Breast epithelium (tissue), 4 donors: ENCODE results near the gene DNAJB13. TPM values are rescaled to one million over a fixed set of nuclear protein-coding genes. Genes with fewer than 3 reads are reported as not detected.

Source experiments
- DNase-seq, 2 donors: peaks; one replicate each; pipeline ENCODE4 v3.0.0-alpha.2; 2019; ENCODE audit warnings: low spot score in 2 of 2
- H3K27ac ChIP-seq, 2 donors: fragments of 200-600 bp; sonication (generic) in 1 of 2; one replicate each; pipeline ENCODE4 v1.5.1; 2016 to 2019; ENCODE audit warnings: mild to moderate bottlenecking in 1 of 2
- H3K27me3 ChIP-seq, 2 donors: fragments of 200-600 bp; sonication (generic) in 1 of 2; one replicate each; pipeline versions ENCODE4 v1.5.1 to v1.6.0; 2017 to 2019; ENCODE audit warnings: control low read depth in 1 of 2, mild to moderate bottlenecking in 1 of 2
- H3K36me3 ChIP-seq: fragments of 200-600 bp; one replicate; pipeline ENCODE4 v1.5.1; 2019
- H3K4me1 ChIP-seq, 2 donors: fragments of 200-600 bp; sonication (generic); one replicate each; pipeline ENCODE4 v1.5.1; 2016 to 2019; ENCODE audit warnings: control low read depth in 1 of 2
- H3K4me3 ChIP-seq, 3 donors: fragments of 200-600 bp; sonication (generic); 1 replicate in 2 of 3; 2 replicates in 1 of 3; pipeline ENCODE4 v1.5.1; 2016 to 2019; ENCODE audit warnings: mild to moderate bottlenecking in 3 of 3, moderate library complexity in 2 of 3
- H3K9me3 ChIP-seq, 2 donors: fragments of 200-600 bp; sonication (generic) in 1 of 2; one replicate each; pipeline ENCODE4 v1.5.1; 2016 to 2019; ENCODE audit warnings: control low read depth in 1 of 2
- CTCF ChIP-seq, 3 donors: fragments of 450-650 bp; IDR thresholded peaks; one replicate each; pipeline ENCODE4 v1.5.1; 2016 to 2017; ENCODE audit warnings: antibody characterized with exemption in 3 of 3, mild to moderate bottlenecking in 3 of 3, moderate library complexity in 3 of 3
- POLR2A ChIP-seq: fragments of 450-650 bp; IDR thresholded peaks from one replicate; pipeline ENCODE4 v1.6.1; 2016; ENCODE audit warnings: antibody characterized with exemption, mild to moderate bottlenecking, moderate library complexity
- POLR2AphosphoS5 ChIP-seq, 3 donors: sonication (generic); formaldehyde crosslinking; IDR thresholded peaks; one replicate each; pipeline ENCODE4 v1.6.1; 2017; ENCODE audit warnings: antibody characterized with exemption in 3 of 3
- intact Hi-C: fragments of 100-400 bp; cut with DNase I; formaldehyde crosslinking; loops from one replicate; pipeline ENCODE4 v1.15.1; 2023; ENCODE audit warnings: low total_unique reads
- total RNA-seq, 3 donors: library from RNA; depleted of rRNA; stranded (reverse); fragments of >200 nt; gene quantifications; one replicate each; pipeline ENCODE4 v1.1.0, GENCODE V29; 2016

The DNAJB13 gene
- total RNA-seq, 3 donors from 2014 or later = not detected

- DNase-seq = no peak
- intact Hi-C loops = no loop called here
- Histone ChIP-seq H3K9me3 (no peaks in the 10 kb centered on the region), H3K36me3 (no peaks in the 10 kb centered on the region), H3K27ac (no peak overlapping the region), H3K4me1 (no peaks in the 10 kb centered on the region), H3K27me3 (no peaks in the 10 kb centered on the region), H3K4me3 (no peak overlapping the region)
- TF ChIP-seq CTCF (IDR thresholded peaks at IDR 0.05) (no peak), POLR2A (no peak), POLR2AphosphoS5 (IDR thresholded peaks at IDR 0.05) (no peak)
Measured at GRCh38 chr11:73914284-73914683, 36.5 kb upstream of the DNAJB13 start.

- intact Hi-C loops = no loop called here
- H3K9me3 ChIP-seq = no peaks in the 10 kb centered on the region
- H3K27me3 ChIP-seq = no peaks in the 10 kb centered on the region
- TF ChIP-seq POLR2A (no peak), CTCF (IDR thresholded peaks at IDR 0.05) (no peak), POLR2AphosphoS5 (IDR thresholded peaks at IDR 0.05) (no peak)
- no peaks in the 10 kb centered on the region for H3K4me1 ChIP-seq
- no peak overlapping the region for H3K4me3 ChIP-seq
- H3K27ac ChIP-seq = no peak overlapping the region
- no peaks in the 10 kb centered on the region for H3K36me3 ChIP-seq
- no peak for DNase-seq
Measured at GRCh38 chr11:73916435-73916834, 34.4 kb upstream of the DNAJB13 start.

GRCh38 chr11:73921180-73921579 lies 29.6 kb upstream of the DNAJB13 start:
- Histone ChIP-seq H3K27ac (no peak overlapping the region), H3K9me3 (no peaks in the 10 kb centered on the region), H3K4me3 (no peak overlapping the region), H3K4me1 (no peaks in the 10 kb centered on the region), H3K27me3 (no peaks in the 10 kb centered on the region), H3K36me3 (no peaks in the 10 kb centered on the region)
- TF ChIP-seq POLR2AphosphoS5 (IDR thresholded peaks at IDR 0.05) = no peak
- TF ChIP-seq POLR2A = no peak
- TF ChIP-seq CTCF (IDR thresholded peaks at IDR 0.05) = no peak
- no peak for DNase-seq
- intact Hi-C loops = no loop called here

GRCh38 chr11:73929388-73929787 lies 21.4 kb upstream of the DNAJB13 start:
- H3K36me3 ChIP-seq = peaks cover 5% of the 10 kb centered on the region
- no peak for TF ChIP-seq CTCF (IDR thresholded peaks at IDR 0.05)
- TF ChIP-seq POLR2A = no peak
- no peak for TF ChIP-seq POLR2AphosphoS5 (IDR thresholded peaks at IDR 0.05)

GRCh38 chr11:73931039-73931645 lies 19.7 kb upstream of the DNAJB13 start:
- Histone ChIP-seq H3K4me1 (no peaks in the 10 kb centered on the region), H3K4me3 (no peak overlapping the region), H3K27me3 (no peaks in the 10 kb centered on the region), H3K9me3 (no peaks in the 10 kb centered on the region), H3K27ac (no peak overlapping the region), H3K36me3 (peaks cover 5% of the 10 kb centered on the region)
- no peak for DNase-seq
- no peak for TF ChIP-seq POLR2A
- peak in 1 of 3 donors; percentile 23 for TF ChIP-seq CTCF (IDR thresholded peaks at IDR 0.05)
- intact Hi-C loops = no loop called here

More at GRCh38 chr11:73929388-73929787, 21.4 kb upstream of the DNAJB13 start:
- H3K27ac ChIP-seq = no peak overlapping the region
- H3K4me3 ChIP-seq = no peak overlapping the region
- no peaks in the 10 kb centered on the region for H3K9me3 ChIP-seq
- intact Hi-C loops = no loop called here
- H3K4me1 ChIP-seq = no peaks in the 10 kb centered on the region
- H3K27me3 ChIP-seq = no peaks in the 10 kb centered on the region
- DNase-seq = no peak
